Measurements from ENCODE around the gene C3orf80. TPM values are rescaled to one million over a fixed set of nuclear protein-coding genes. Genes with fewer than 3 reads are reported as not detected.
A peak's percentile ranks its signal among the peaks of the same experiment; 100 is the strongest.

The C3orf80 gene
- total RNA-seq, 1 donor from 2014 or later, result 5.9 TPM

GRCh38 chr3:160217675-160218074 lies 7.5 kb upstream of the C3orf80 start:
- ATAC-seq, result no peak

DNA sequence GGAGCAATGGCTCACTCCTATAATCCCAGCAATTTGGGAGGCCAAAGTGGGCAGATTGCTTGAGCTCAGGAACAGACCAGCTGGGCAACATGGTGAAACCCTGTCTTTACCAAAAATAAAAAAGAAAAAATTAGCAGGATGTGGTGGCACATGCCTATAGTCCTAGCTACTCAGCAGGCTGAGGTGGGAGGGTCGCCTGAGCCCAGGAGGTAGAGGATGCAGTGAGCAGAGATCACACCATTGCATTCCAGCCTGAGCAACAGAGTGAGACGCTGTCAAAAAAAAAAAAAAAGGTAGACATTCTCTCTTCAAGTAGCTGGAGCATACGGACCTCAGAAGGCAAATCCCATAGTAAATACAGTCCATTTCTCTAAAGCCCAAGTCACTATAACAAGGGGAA lies 7.1 kb upstream of the C3orf80 start:
- no peak for ATAC-seq

- ATAC-seq, result no peak
Measured at GRCh38 chr3:160220038-160220437, 5.2 kb upstream of the C3orf80 start.

GRCh38 chr3:160221019-160221418 lies 4.2 kb upstream of the C3orf80 start:
- no peak for ATAC-seq

DNA sequence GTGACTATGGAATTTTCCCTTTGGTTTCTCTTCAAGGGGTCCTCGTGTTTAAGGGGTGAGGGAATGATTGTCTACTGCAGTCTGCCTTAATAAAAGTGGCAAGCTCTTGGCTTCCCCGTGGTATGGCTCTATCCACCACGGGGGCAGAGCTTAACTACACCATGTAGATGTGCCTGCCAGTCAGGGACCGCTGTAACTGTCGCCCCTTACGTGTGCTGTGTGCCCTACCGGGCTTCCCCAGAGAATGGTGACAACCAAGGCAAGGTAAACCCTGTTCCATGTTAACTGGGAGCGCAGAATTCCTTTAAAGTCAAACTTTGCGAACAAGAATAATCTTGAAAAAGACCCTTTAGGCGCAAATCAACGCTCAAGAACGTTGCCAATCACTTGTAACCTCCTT lies 966 bp upstream of the C3orf80 start:
- no peak for ATAC-seq

- no peak for ATAC-seq
Measured at GRCh38 chr3:160224811-160225175, 429 bp upstream of the C3orf80 start.

GRCh38 chr3:160226026-160226907 lies 1.0 kb downstream of the C3orf80 start:
- ATAC-seq, result peak; percentile 26

- ATAC-seq, result no peak
Measured at GRCh38 chr3:160227419-160227818, 2.2 kb downstream of the C3orf80 start.

- ATAC-seq, result no peak
Measured at GRCh38 chr3:160232014-160232413, 6.8 kb downstream of the C3orf80 start.

GRCh38 chr3:160240719-160241118 lies 15.5 kb downstream of the C3orf80 start:
- peak; percentile 67 for ATAC-seq

DNA sequence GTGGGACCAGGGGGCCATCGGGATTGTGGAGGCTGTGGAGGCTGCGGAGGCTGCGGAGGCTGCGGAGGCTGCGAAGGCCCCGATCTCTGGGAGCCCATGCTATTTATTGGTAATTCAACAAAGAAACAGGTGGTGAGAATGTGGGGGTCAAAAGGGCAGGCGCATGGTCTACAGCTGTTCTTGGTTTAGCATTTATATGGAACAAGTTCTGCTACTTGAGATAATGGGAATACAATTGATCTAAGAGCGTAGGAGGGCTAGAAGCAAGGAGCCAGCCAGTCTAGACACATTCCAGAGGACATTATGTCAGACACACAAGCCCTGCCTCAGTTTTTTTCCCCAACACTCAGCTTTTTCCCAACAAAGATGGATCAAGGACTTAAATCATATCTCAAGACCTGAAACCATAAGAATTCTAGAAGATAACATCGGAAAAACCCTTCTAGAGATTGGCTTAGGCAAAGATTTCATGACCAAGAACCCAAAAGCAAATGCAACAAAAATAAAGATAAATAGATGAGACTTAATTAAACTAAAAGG lies 20.1 kb downstream of the C3orf80 start:
- no peak for ATAC-seq

DNA sequence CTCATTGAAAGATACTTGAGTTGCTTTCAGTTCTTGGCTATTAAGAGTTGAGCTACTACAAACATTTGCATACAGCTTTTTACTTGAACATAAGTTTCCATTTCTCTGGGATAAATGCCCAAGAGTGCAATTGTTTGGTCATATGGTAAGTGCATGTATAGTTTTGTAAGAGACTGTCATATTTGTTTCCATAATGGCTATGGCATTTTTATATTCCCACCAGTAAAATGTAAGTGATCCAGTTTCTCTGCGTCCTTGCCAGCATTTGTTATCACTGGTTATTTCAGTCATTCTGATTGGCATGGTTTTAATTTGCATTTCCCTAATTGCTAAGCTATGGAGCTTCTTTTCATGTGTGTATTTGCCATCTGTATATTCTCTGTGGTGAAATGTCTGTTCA lies 22.5 kb downstream of the C3orf80 start:
- ATAC-seq, result no peak

DNA sequence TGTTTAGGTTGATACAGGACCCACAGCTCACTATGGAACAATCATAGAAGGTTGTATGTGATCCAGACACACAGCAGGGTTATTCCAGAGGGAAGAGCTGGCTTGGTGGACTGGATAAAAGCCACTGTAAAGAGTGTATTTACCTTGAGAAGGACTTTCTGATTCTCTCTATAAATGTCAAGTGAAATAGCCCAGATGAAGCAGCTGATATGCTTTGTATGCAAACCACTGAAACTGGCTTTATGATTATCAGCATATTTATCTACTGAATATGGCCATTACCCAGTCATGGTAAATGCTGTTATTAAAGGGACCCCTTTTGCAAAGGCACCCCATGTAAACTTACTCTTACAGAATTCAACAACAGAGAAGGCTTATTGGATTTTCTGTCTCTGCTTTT lies 28.1 kb downstream of the C3orf80 start:
- ATAC-seq, result no peak

DNA sequence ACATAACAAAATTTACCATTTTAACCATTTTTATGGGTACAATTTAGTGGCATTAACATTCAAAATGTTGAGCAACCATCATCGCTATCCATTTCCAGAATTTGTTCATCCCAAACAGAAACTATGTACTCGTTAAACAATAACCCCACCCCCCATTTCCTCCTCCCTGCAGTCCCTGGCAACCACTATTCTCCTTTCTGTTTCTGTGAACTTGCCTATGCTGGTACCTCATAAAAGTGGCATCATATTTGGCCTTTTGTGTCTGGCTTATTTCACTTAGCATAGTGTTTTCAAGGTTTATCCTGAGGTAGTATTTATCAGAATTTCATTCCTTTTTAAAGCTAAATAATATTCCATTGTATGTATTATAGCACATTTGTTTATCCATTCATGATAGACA lies 32.4 kb downstream of the C3orf80 start:
- ATAC-seq, result no peak

- ATAC-seq, result no peak
Measured at GRCh38 chr3:160259589-160259988, 34.4 kb downstream of the C3orf80 start.

DNA sequence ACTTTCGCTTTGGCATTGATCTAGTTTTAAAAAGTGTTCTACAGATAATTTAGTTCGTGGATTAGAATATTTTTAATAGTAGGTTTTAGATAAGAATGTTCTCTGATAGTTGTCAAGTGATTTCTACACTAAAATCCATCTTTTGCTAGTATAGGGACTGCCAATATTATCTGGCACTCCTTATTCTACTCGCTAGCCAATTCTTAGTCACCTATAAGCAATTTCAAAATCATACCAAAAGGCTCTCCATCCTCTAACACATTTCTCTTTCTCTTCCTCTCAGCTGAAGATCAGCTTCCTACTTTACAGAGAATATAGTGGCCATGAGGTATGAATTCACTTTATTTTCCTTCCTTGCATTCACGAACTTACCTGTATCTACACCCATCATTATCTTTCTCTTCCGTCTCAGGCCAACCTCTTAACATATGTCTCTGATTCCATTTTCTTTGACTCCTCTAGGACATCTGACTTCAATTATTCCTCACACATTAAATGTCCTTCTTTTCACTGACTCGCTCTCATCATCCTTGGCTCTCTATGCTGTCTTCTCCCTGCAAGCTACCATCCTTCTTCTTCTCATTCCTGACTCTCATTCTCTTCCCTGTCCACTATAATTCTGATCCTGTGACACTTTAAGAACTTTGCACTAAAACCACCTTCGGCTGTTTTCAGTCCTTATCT lies 35.5 kb downstream of the C3orf80 start:
- ATAC-seq, result no peak

DNA sequence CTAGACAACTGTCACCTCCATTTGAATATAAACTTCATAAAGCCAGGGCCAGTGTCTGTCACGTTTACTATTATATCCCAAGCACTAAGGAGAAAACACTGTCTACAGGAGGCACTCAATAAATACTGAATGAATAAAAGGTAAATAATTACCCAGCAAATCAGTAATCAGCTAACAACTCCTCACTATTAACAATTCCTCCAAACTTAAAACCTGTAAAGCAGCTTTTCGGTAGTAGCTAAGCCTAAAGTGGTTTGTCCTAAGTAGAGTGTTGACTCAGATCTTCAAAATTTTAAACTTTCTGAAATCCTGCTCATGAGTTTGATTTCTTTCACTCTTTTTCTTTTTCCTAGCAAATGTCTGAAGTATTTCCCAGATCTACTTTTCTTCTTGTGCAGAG lies 39.9 kb downstream of the C3orf80 start:
- ATAC-seq, result no peak

Other genes starting within 250 kb of the C3orf80 start
- gene IL12A, start 236.6 kb upstream of the C3orf80 start, total RNA-seq, result 0.80 TPM
- 11.0 TPM for gene IFT80, start 173.8 kb downstream of the C3orf80 start, total RNA-seq
- gene SMC4, start 174.2 kb downstream of the C3orf80 start, total RNA-seq, result 75.4 TPM
- 10.3 TPM for gene TRIM59, start 224.4 kb downstream of the C3orf80 start, total RNA-seq

Measured in esophagus mucosa (tissue), 1 donor.